GM19035 (cell line): Measurements from ENCODE around the gene IL17REL.
"Not testable (repeated sequence)": the region's sequence is repeated elsewhere in the genome, so short reads cannot be mapped to it uniquely, and the experiment has no call there.

ENCODE experiments used
- ATAC-seq: cut with Tn5 transposase; IDR thresholded peaks from one replicate; pipeline ENCODE4 v1.9.1; 2021; ENCODE audit not compliant: unreplicated experiment

IL17REL gene

DNA sequence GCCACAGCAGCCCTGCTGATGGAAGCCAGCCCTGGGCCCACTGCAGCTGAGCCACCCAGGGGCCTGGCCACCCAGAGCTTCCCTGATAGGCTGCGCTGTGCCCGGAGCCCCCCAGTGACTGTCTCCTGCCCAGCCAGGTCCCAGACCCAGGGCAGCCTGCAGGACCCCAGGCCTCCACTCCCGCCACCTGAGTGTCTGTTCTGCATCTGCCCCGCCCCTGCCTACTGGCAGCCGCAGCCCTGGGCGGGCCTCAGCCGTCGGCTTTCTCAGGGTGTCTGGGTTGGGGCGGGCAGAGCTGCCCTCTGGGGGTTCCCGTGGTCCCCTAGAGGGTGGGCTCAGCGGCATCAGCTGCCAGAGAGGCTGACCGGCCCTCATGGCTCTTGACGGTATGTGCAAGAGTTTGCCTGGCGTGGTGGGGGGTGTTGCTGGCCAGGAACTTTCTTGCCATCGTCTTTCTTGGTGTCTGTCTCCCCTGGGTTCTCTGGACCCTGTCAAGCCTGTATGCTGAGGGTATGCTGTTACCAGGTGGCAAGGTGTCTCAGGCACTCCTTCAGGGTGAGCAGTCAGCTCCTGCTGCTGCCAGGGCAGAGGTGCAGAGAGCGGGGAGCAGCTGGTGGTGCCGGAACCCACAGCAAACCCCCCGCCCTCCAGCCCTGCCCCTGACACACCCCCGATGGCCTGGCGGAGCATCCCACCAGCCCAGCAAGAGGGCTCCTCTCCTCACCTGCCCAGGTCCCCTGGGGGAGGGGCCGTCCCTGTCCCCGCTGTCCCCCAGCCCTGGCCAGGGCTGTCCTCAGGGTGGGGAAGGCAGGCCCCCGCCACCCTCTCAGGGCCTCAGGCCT is 64.2 kb downstream of the IL17REL start:
- no peak for ATAC-seq

DNA sequence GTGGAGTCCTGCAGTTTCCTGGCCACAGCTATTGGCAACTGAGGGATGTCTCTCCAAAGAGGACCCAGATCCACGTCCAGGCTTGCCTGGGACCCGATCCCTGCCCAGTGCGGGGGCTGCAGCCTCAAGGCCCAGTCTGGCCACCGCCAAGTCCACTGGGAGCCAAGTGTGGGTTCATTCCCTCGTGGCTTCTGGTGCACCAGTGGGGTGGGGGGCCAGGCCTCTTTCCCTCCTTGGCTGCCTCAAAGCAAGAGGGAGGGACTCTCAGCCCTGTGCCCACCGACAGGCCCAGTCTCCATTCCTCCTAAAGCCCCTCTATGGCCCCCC is 65.3 kb downstream of the IL17REL start:
- ATAC-seq: no peak

DNA sequence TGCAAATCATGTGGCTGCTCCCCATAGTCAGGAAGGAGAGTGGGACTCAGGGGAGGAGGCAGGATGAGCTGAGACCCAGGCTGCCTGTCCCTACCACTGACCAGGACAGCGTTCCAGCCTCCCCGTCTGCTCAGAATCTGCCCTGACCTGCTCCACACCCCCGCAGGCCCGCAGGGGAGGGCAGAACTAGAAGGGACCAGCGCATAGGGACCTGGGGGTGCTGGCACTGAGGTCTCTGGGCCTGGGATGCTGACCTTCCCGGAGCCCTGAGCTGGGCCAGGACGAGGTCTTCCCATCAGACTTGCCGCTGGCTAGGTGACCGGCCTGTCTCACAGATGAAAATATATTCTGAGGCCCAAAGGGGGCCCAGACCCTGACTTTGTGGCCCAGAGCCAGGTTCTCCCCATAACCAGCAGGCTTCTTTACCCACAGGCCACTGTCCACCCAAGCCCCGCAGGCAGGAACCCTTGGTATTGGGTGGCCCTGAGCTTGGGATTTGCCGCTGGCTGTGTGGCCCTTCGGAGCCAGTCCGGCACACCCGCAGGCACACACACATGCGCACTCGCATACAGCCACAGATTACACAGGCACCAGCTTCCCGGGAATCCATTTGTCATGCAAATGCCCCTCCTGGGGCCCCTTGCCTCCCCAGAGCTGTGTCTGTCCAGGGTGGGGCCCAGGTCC is 65.8 kb downstream of the IL17REL start:
- no peak for ATAC-seq

DNA sequence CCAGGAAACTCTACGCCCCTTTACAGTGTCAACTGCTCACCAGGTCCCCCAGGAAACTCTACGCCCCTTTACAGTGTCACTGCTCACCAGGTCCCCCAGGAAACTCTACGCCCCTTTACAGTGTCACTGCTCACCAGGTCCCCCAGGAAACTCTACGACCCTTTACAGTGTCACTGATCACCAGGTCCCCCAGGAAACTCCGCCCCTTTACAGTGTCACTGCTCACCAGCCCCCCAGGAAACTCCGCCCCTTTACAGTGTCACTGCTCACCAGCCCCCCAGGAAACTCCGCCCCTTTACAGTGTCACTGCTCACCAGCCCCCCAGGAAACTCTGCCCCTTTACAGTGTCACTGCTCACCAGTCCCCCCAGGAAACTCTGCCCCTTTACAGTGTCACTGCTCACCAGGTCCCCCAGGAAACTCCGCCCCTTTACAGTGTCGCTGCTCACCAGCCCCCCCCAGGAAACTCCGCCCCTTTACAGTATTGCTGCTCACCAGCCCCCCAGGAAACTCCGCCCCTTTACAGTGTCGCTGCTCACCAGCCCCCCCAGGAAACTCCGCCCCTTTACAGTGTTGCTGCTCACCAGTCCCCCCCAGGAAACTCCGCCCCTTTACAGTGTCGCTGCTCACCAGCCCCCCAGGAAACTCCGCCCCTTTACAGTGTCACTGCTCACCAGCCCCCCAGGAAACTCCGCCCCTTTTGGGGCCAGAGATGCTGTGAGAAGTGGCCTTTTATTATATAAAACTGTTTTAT is 67.3 kb downstream of the IL17REL start:
- not testable (repeated sequence) for ATAC-seq
